Stimulated activated CD8-positive, alpha-beta memory T cell treated with anti-CD3 and anti-CD28 coated beads, Interleukin-15, amount 100 ng/mL, for 1 hour (primary cell): ENCODE results near the gene KCNJ15.

Experiments used
- DNase-seq: peaks from one replicate; pipeline ENCODE4 v3.0.0-alpha.2; 2020; ENCODE audit warnings: low read depth

KCNJ15 gene

GRCh38 chr21:38268864-38269575 is 12.2 kb downstream of the KCNJ15 start:
- DNase-seq = no peak

GRCh38 chr21:38269576-38269936 is 12.8 kb downstream of the KCNJ15 start:
- DNase-seq = no peak

- DNase-seq = no peak
Observed at GRCh38 chr21:38272215-38272614, 15.4 kb downstream of the KCNJ15 start.

GRCh38 chr21:38273745-38274542 is 17.2 kb downstream of the KCNJ15 start:
- DNase-seq = no peak

- no peak for DNase-seq
Observed at GRCh38 chr21:38277501-38278131, 20.8 kb downstream of the KCNJ15 start.

- no peak for DNase-seq
Observed at GRCh38 chr21:38280454-38280853, 23.7 kb downstream of the KCNJ15 start.

- no peak for DNase-seq
Observed at GRCh38 chr21:38280867-38281266, 24.1 kb downstream of the KCNJ15 start.

GRCh38 chr21:38282921-38283320 is 26.1 kb downstream of the KCNJ15 start:
- DNase-seq = no peak

GRCh38 chr21:38284216-38284615 is 27.4 kb downstream of the KCNJ15 start:
- no peak for DNase-seq

GRCh38 chr21:38286739-38287471 is 30.1 kb downstream of the KCNJ15 start:
- DNase-seq = no peak

GRCh38 chr21:38287476-38287875 is 30.7 kb downstream of the KCNJ15 start:
- DNase-seq = no peak

- no peak for DNase-seq
Observed at GRCh38 chr21:38289705-38290485, 33.1 kb downstream of the KCNJ15 start.

GRCh38 chr21:38290809-38291208 is 34.0 kb downstream of the KCNJ15 start:
- no peak for DNase-seq

GRCh38 chr21:38291874-38292273 is 35.1 kb downstream of the KCNJ15 start:
- no peak for DNase-seq

GRCh38 chr21:38293113-38293512 is 36.3 kb downstream of the KCNJ15 start:
- no peak for DNase-seq

GRCh38 chr21:38293765-38294164 is 37.0 kb downstream of the KCNJ15 start:
- no peak for DNase-seq

- no peak for DNase-seq
Observed at GRCh38 chr21:38294609-38295008, 37.8 kb downstream of the KCNJ15 start.

- DNase-seq = no peak
Observed at GRCh38 chr21:38295997-38296764, 39.4 kb downstream of the KCNJ15 start.

- DNase-seq = no peak
Observed at GRCh38 chr21:38297194-38297631, 40.4 kb downstream of the KCNJ15 start.

GRCh38 chr21:38297871-38298270 is 41.1 kb downstream of the KCNJ15 start:
- DNase-seq = no peak

GRCh38 chr21:38298832-38299231 is 42.0 kb downstream of the KCNJ15 start:
- DNase-seq = no peak
